ENCODE measurements around the gene PGF. TPM values are rescaled to one million over a fixed set of nuclear protein-coding genes. Genes with fewer than 3 reads are reported as not detected.

Gene PGF
- total and polyA plus RNA-seq, 2 experiments from 2014 or later: 25.0 to 31.0 TPM

- Histone ChIP-seq H3K4me2 (no peak overlapping the region), H4K20me1 (ENCODE audit: insufficient read depth, poor library complexity, severe bottlenecking) (no peaks in the 10 kb centered on the region), H3K4me1 (ENCODE audit: insufficient read depth) (peaks cover 8% of the 10 kb centered on the region), H3K9me2 (replicated peaks; ENCODE audit: insufficient read depth) (no peaks in the 10 kb centered on the region), H3K4me3 (no peak overlapping the region), H2AFZ (no peak overlapping the region), H3K27ac (no peak overlapping the region), H3K79me2 (no peaks in the 10 kb centered on the region), H3K9me3 (ENCODE audit: low read depth) (no peaks in the 10 kb centered on the region), H3K27me3 (no peaks in the 10 kb centered on the region), H3K36me3 (replicated peaks; ENCODE audit: insufficient read depth, low read depth) (no peaks in the 10 kb centered on the region)
- WGBS (ENCODE audit: low lambda C conversion rate, missing lambda C conversion rate): 92% methylated on average over 5 of the region's 5 CpGs
- TF ChIP-seq CTCF (IDR thresholded peaks at IDR 0.05; ENCODE audit: poor library complexity) (no peak), EZH2 (IDR thresholded peaks at IDR 0.05; ENCODE audit: borderline replicate concordance) (no peak), EZH2phosphoT487 (IDR thresholded peaks at IDR 0.05; ENCODE audit: low read depth, severe bottlenecking, unreplicated experiment) (no peak)
- DNase-seq (ENCODE audit: low spot score): no peak
Observed at GRCh38 chr14:74961238-74961911, 6.0 kb upstream of the PGF start.

- DNase-seq (ENCODE audit: low spot score): no peak
Observed at GRCh38 chr14:74960736-74961135, 5.3 kb upstream of the PGF start.

GRCh38 chr14:74959596-74960180 lies 4.3 kb upstream of the PGF start:
- Histone ChIP-seq H3K4me1 (ENCODE audit: insufficient read depth) (peaks cover 20% of the 10 kb centered on the region), H3K79me2 (peaks cover 4% of the 10 kb centered on the region), H3K9me3 (ENCODE audit: low read depth) (no peaks in the 10 kb centered on the region), H3K9me2 (replicated peaks; ENCODE audit: insufficient read depth) (no peaks in the 10 kb centered on the region), H3K4me3 (no peak overlapping the region), H3K27me3 (no peaks in the 10 kb centered on the region), H3K36me3 (replicated peaks; ENCODE audit: insufficient read depth, low read depth) (no peaks in the 10 kb centered on the region), H2AFZ (no peak overlapping the region), H4K20me1 (ENCODE audit: insufficient read depth, poor library complexity, severe bottlenecking) (no peaks in the 10 kb centered on the region), H3K4me2 (no peak overlapping the region), H3K27ac (no peak overlapping the region)
- WGBS (ENCODE audit: low lambda C conversion rate, missing lambda C conversion rate): 93% methylated on average over 5 of the region's 5 CpGs
- TF ChIP-seq EZH2phosphoT487 (IDR thresholded peaks at IDR 0.05; ENCODE audit: low read depth, severe bottlenecking, unreplicated experiment): no peak
- no peak for TF ChIP-seq EZH2 (IDR thresholded peaks at IDR 0.05; ENCODE audit: borderline replicate concordance)
- no peak for TF ChIP-seq CTCF (IDR thresholded peaks at IDR 0.05; ENCODE audit: poor library complexity)
- DNase-seq (ENCODE audit: low spot score): no peak

More at GRCh38 chr14:74960736-74961135, 5.3 kb upstream of the PGF start:
- Histone ChIP-seq H3K36me3 (replicated peaks; ENCODE audit: insufficient read depth, low read depth) (no peaks in the 10 kb centered on the region), H3K4me3 (no peak overlapping the region), H4K20me1 (ENCODE audit: insufficient read depth, poor library complexity, severe bottlenecking) (no peaks in the 10 kb centered on the region), H3K4me2 (no peak overlapping the region), H3K79me2 (no peaks in the 10 kb centered on the region), H3K9me2 (replicated peaks; ENCODE audit: insufficient read depth) (no peaks in the 10 kb centered on the region), H2AFZ (no peak overlapping the region), H3K27ac (no peak overlapping the region), H3K9me3 (ENCODE audit: low read depth) (no peaks in the 10 kb centered on the region), H3K27me3 (no peaks in the 10 kb centered on the region), H3K4me1 (ENCODE audit: insufficient read depth) (peaks cover 13% of the 10 kb centered on the region)
- TF ChIP-seq EZH2 (IDR thresholded peaks at IDR 0.05; ENCODE audit: borderline replicate concordance) (no peak), CTCF (IDR thresholded peaks at IDR 0.05; ENCODE audit: poor library complexity) (no peak), EZH2phosphoT487 (IDR thresholded peaks at IDR 0.05; ENCODE audit: low read depth, severe bottlenecking, unreplicated experiment) (no peak)
- 90% methylated on average over 4 of the region's 4 CpGs for WGBS (ENCODE audit: low lambda C conversion rate, missing lambda C conversion rate)

All from hepatocyte (in vitro differentiated cells).